PC-9 (cell line): ENCODE data around the gene NCKIPSD. TPM values are rescaled to one million over a fixed set of nuclear protein-coding genes. Genes with fewer than 3 reads are reported as not detected.

Source experiments
- BruUV-seq: library from RNA; stranded (reverse); fragments of 400-500 nt; replicated peaks from 2 replicates; lab custom pipeline; 2021; lab: Mats Ljungman, UMichigan
- CTCF ChIA-PET: fragments of 300-600 bp; sonication (Branson Sonifier 250); formaldehyde crosslinking; loops from one replicate; lab custom pipeline; 2022; ENCODE audit warnings: antibody characterized with exemption; lab: Charles Lee
- POLR2A ChIA-PET: fragments of 300-600 bp; sonication (Branson Sonifier 250); formaldehyde crosslinking; loops from one replicate; lab custom pipeline; 2022; ENCODE audit warnings: antibody characterized with exemption; ENCODE audit not compliant: unreplicated experiment; lab: Charles Lee
- DNase-seq, 2 experiments: peaks; one replicate each; pipeline versions ENCODE4 v3.0.0 to v3.0.0-alpha.2; 2015 to 2022; ENCODE audit warnings: mixed read lengths in 1 of 2
- H2AFZ ChIP-seq: fragments of 200-600 bp; sonication (generic); 2 replicates; pipeline ENCODE4 v1.8.1; 2017; ENCODE audit warnings: antibody characterized with exemption
- H3F3A ChIP-seq: fragments of 200-600 bp; sonication (generic); 2 replicates; pipeline ENCODE4 v1.8.1; 2017; ENCODE audit warnings: antibody characterized with exemption, mild to moderate bottlenecking, low read depth; ENCODE audit not compliant: insufficient read depth
- H3K27ac ChIP-seq: fragments of 200-600 bp; sonication (generic); 2 replicates; pipeline ENCODE4 v1.6.1; 2016; ENCODE audit warnings: mixed run types
- H3K27me3 ChIP-seq: fragments of 200-600 bp; sonication (generic); 2 replicates; pipeline ENCODE4 v1.6.1; 2016; ENCODE audit warnings: low read depth, mixed run types; ENCODE audit not compliant: insufficient read depth
- H3K36me3 ChIP-seq: fragments of 200-600 bp; sonication (generic); 2 replicates; pipeline ENCODE4 v1.6.1; 2016; ENCODE audit warnings: low read depth, mixed run types
- H3K4me1 ChIP-seq: fragments of 200-600 bp; sonication (generic); replicated peaks from 2 replicates; pipeline ENCODE4 v1.6.1; 2016; ENCODE audit warnings: mixed run types; ENCODE audit not compliant: insufficient read depth
- H3K4me2 ChIP-seq: fragments of 200-600 bp; sonication (generic); 2 replicates; pipeline ENCODE4 v1.6.1; 2017; ENCODE audit warnings: mixed run types
- H3K4me3 ChIP-seq: fragments of 200-600 bp; sonication (generic); 2 replicates; pipeline ENCODE4 v1.6.1; 2016; ENCODE audit warnings: mixed run types
- H3K79me2 ChIP-seq: fragments of 200-600 bp; sonication (generic); 2 replicates; pipeline ENCODE4 v1.6.1; 2017; ENCODE audit warnings: low read depth, mixed run types
- H3K9me2 ChIP-seq: fragments of 200-600 bp; sonication (generic); 2 replicates; pipeline ENCODE4 v1.8.1; 2017; ENCODE audit warnings: mild to moderate bottlenecking; ENCODE audit not compliant: insufficient read depth
- H3K9me3 ChIP-seq: fragments of 200-600 bp; sonication (generic); 2 replicates; pipeline ENCODE4 v1.8.1; 2016; ENCODE audit warnings: low read depth; ENCODE audit not compliant: insufficient read depth
- H4K20me1 ChIP-seq: fragments of 200-600 bp; sonication (generic); 2 replicates; pipeline ENCODE4 v1.8.1; 2017; ENCODE audit not compliant: insufficient read depth
- EZH2 ChIP-seq: fragments of 200-600 bp; sonication (generic); IDR thresholded peaks from 2 replicates; pipeline ENCODE4 v1.8.0; 2017; ENCODE audit warnings: antibody characterized with exemption, low read depth
- intact Hi-C: fragments of 100-400 bp; cut with micrococcal nuclease; formaldehyde crosslinking; loops from one replicate; pipeline ENCODE4 v1.10.0; 2022; ENCODE audit not compliant: unreplicated experiment
- total RNA-seq: library from RNA; stranded (reverse); gene quantifications from 2 replicates; pipeline ENCODE4 v1.2.3, GENCODE V29; 2021
- TF ChIP-seq, protein P1 (sequence below): fragments of 200-600 bp; sonication (generic); conservative IDR thresholded peaks from 2 replicates; pipeline ENCODE4 v1.6.1; 2017; ENCODE audit warnings: mixed run types, antibody characterized with exemption, mild to moderate bottlenecking, moderate library complexity

The NCKIPSD gene
- total RNA-seq, 1 experiment from 2014 or later, result 53.3 TPM

DNA sequence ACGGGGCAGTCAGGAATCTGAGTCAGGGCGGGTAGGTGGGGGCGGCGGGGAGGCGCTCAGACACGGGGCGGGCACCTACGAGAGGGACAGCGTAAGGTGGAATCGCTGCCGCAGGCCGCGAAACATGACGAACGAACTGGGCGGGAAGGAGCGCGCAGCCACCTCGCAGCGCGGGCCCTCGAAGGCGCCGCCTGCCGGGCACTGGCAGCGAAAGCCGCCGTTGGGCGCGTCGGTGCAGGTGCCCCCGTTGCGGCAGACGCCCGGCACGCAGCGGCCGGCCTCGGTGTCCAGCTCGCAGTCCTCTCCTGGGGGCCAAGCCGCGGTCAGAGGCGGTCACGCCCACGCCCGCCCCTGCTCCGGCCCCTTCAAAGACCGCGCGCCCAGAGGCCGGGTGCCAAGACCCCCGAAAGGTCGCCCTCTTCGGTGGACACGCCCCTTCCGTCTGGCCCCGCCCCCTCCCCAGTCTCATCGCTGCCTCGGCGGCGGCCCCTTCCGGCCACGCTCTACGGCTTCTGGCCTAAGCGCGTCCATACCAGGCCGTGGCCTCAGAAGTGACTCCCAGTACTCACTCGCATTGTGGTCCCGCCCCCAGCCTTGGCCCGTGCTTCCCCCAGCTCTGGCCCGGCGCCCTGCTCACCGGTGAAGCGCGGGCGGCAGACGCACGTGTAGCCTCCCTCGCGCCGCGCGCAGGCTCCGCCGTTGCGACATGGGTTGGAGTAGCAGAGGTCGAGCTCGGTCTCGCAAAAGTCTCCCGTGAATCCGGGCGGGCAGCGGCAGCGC, 29.5 kb downstream of the NCKIPSD start:
- ChIA-PET POLR2A (no interaction called here), CTCF (no interaction called here)
- Histone ChIP-seq H4K20me1 (no peaks in the 10 kb centered on the region), H3F3A (no peaks in the 10 kb centered on the region), H3K9me2 (no peaks in the 10 kb centered on the region), H3K27ac (no peak overlapping the region), H3K9me3 (no peaks in the 10 kb centered on the region; the same call in 1 of the 2 replicates), H3K4me2 (no peak overlapping the region), H3K4me3 (no peak overlapping the region), H3K4me1 (no peaks in the 10 kb centered on the region), H3K79me2 (no peaks in the 10 kb centered on the region), H3K27me3 (no peaks in the 10 kb centered on the region), H2AFZ (no peak overlapping the region), H3K36me3 (no peaks in the 10 kb centered on the region)
- intact Hi-C loops, result no loop called here
- BruUV-seq, result no TSS peak
- DNase-seq, result peak in 1 of 2 experiments; percentile 58
- TF ChIP-seq EZH2, result no peak
- TF ChIP-seq, protein P1, sequence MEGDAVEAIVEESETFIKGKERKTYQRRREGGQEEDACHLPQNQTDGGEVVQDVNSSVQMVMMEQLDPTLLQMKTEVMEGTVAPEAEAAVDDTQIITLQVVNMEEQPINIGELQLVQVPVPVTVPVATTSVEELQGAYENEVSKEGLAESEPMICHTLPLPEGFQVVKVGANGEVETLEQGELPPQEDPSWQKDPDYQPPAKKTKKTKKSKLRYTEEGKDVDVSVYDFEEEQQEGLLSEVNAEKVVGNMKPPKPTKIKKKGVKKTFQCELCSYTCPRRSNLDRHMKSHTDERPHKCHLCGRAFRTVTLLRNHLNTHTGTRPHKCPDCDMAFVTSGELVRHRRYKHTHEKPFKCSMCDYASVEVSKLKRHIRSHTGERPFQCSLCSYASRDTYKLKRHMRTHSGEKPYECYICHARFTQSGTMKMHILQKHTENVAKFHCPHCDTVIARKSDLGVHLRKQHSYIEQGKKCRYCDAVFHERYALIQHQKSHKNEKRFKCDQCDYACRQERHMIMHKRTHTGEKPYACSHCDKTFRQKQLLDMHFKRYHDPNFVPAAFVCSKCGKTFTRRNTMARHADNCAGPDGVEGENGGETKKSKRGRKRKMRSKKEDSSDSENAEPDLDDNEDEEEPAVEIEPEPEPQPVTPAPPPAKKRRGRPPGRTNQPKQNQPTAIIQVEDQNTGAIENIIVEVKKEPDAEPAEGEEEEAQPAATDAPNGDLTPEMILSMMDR, result no peak

- ChIA-PET POLR2A (no interaction called here), CTCF (no interaction called here)
- no peak for TF ChIP-seq EZH2
- TF ChIP-seq, protein P1, result no peak
- DNase-seq, result no peak
- Histone ChIP-seq H3K27ac (no peak overlapping the region), H3K4me1 (no peaks in the 10 kb centered on the region), H3K79me2 (no peaks in the 10 kb centered on the region), H3K36me3 (no peaks in the 10 kb centered on the region), H4K20me1 (no peaks in the 10 kb centered on the region), H3K9me3 (no peaks in the 10 kb centered on the region; the same call in 1 of the 2 replicates), H3K9me2 (no peaks in the 10 kb centered on the region), H3K4me2 (no peak overlapping the region), H3F3A (no peaks in the 10 kb centered on the region), H3K4me3 (no peak overlapping the region), H3K27me3 (no peaks in the 10 kb centered on the region), H2AFZ (no peak overlapping the region)
- no TSS peak for BruUV-seq
- intact Hi-C loops, result no loop called here
Measured at GRCh38 chr3:48655606-48656005, 30.1 kb downstream of the NCKIPSD start.

DNA sequence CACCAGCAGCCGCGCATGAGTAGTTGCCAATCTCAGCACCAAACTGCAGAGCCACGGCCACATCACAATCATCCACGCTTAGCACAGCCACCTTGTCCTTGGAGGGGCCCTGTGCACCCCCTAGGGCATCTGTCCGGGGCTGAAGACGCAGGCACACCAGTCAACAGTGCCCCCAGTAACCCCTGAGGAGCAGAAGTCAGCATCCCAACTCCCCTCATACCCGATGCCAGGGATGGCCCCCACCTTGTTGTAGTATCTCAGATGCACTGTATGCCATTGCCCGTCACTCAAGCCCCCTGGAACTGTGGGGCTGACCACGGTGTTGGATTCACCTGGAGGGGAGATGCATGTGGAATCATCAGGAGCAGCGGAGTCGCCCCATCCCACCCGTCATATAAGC, 30.7 kb downstream of the NCKIPSD start:
- no peaks in the 10 kb centered on the region for H3K27me3 ChIP-seq
- H3K4me2 ChIP-seq, result no peak overlapping the region
- H3K27ac ChIP-seq, result no peak overlapping the region
- no peaks in the 10 kb centered on the region for H3K9me2 ChIP-seq
- intact Hi-C loops, result no loop called here
- no peak overlapping the region for H2AFZ ChIP-seq
- BruUV-seq, result no TSS peak
- H3K79me2 ChIP-seq, result no peaks in the 10 kb centered on the region
- DNase-seq, result no peak
- no peaks in the 10 kb centered on the region for H3F3A ChIP-seq
- POLR2A ChIA-PET, result no interaction called here
- CTCF ChIA-PET, result no interaction called here
- no peaks in the 10 kb centered on the region for H3K4me1 ChIP-seq
- TF ChIP-seq, protein P1, result no peak
- no peak overlapping the region for H3K4me3 ChIP-seq
- no peaks in the 10 kb centered on the region for H3K36me3 ChIP-seq
- no peaks in the 10 kb centered on the region for H3K9me3 ChIP-seq
- no peaks in the 10 kb centered on the region for H4K20me1 ChIP-seq
